T-helper 1 cell treated with Interleukin-12 subunit alpha and Interleukin-12 subunit beta and Interleukin-4 antibody, amounts not matched to agents 30 ng/mL and 1 ng/mL, for 36 hours (primary cell): ENCODE data around the gene RELB. TPM values are rescaled to one million over a fixed set of nuclear protein-coding genes. Genes with fewer than 3 reads are reported as not detected.

Source experiments
- intact Hi-C: fragments of 100-400 bp; cut with micrococcal nuclease; formaldehyde crosslinking; loops from one replicate; pipeline ENCODE4 v1.15.1; 2024
- total RNA-seq: library from RNA; stranded (reverse); gene quantifications from 2 replicates; pipeline ENCODE4 v1.2.3, GENCODE V29; 2022

The RELB gene
- total RNA-seq, 1 donor from 2014 or later, result 111 TPM

- intact Hi-C loops, result no loop called here
These were observed 17.9 kb downstream of the RELB start for GRCh38 chr19:45019187-45019586.

- intact Hi-C loops, result no loop called here
These were observed 18.8 kb downstream of the RELB start for GRCh38 chr19:45020071-45020470.

GRCh38 chr19:45021971-45022370 lies 20.7 kb downstream of the RELB start:
- intact Hi-C loops, result no loop called here

- intact Hi-C loops, result no loop called here
These were observed 21.8 kb downstream of the RELB start for GRCh38 chr19:45023048-45023447.

GRCh38 chr19:45025264-45025663 lies 24.0 kb downstream of the RELB start:
- intact Hi-C loops, result no loop called here

GRCh38 chr19:45027371-45027770 lies 26.1 kb downstream of the RELB start:
- intact Hi-C loops, result no loop called here

GRCh38 chr19:45030825-45031224 lies 29.6 kb downstream of the RELB start:
- intact Hi-C loops, result no loop called here

GRCh38 chr19:45032421-45032820 lies 31.2 kb downstream of the RELB start:
- intact Hi-C loops, result no loop called here

GRCh38 chr19:45035755-45036154 lies 34.5 kb downstream of the RELB start:
- intact Hi-C loops, result no loop called here

- intact Hi-C loops, result loop anchor here (2.0 kb wide), 3 partner anchors 21 to 1369 kb away; partner anchors contain the start of gene TOMM40
These were observed 36.3 kb downstream of the RELB start for GRCh38 chr19:45037393-45038169.

GRCh38 chr19:45038931-45039893 lies 37.9 kb downstream of the RELB start, which contains the start of gene CLASRP:
Gene CLASRP (plus strand): TSS chr19:45039045. CDS start chr19:45040213, 1,168 bp downstream.
- intact Hi-C loops, result loop anchor here (1.0 to 2.0 kb wide), 11 partner anchors 20 to 1370 kb away; partner anchors contain the start of genes BLOC1S3, CLPTM1, MARK4 and TOMM40

- intact Hi-C loops, result no loop called here
These were observed 39.0 kb downstream of the RELB start for GRCh38 chr19:45040059-45040771.

GRCh38 chr19:45041125-45041524 lies 39.9 kb downstream of the RELB start:
- intact Hi-C loops, result no loop called here

GRCh38 chr19:45045671-45046353 lies 44.5 kb downstream of the RELB start:
- intact Hi-C loops, result no loop called here

- intact Hi-C loops, result no loop called here
These were observed 45.1 kb downstream of the RELB start for GRCh38 chr19:45046355-45046754.

- intact Hi-C loops, result no loop called here
These were observed 46.0 kb downstream of the RELB start for GRCh38 chr19:45047188-45047797.

- intact Hi-C loops, result no loop called here
These were observed 47.9 kb downstream of the RELB start for GRCh38 chr19:45049073-45049736.

GRCh38 chr19:45050036-45050435 lies 48.8 kb downstream of the RELB start:
- intact Hi-C loops, result no loop called here

- intact Hi-C loops, result no loop called here
These were observed 50.8 kb downstream of the RELB start for GRCh38 chr19:45051929-45052579.
